HG02885 (cell line): Measurements from ENCODE around the gene CAPN13.

Experiments
- ATAC-seq: cut with Tn5 transposase; IDR thresholded peaks from one replicate; pipeline ENCODE4 v1.9.1; 2021; ENCODE audit warnings: mild to moderate bottlenecking; ENCODE audit not compliant: unreplicated experiment, poor library complexity

Gene CAPN13

DNA sequence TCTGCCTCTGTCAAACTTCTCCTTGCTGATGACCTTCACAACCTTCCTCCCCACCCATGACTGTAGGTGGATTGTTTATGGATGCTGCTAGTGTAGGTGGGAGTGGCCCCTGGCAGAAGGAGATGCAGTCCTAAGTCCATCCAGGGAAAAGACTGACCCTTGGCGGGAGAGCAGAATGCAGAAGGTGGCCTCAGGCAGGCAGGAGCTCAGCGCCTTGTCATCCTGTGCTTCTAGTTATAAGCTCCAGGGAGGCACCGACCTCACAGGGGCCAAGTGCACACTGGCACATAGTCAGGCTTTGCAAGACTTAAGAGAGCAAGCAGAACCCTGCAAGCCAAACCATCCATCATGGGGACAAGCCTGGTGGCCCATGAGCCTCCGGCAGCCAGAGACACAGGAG, 74.4 kb downstream of the CAPN13 start:
- ATAC-seq = no peak

DNA sequence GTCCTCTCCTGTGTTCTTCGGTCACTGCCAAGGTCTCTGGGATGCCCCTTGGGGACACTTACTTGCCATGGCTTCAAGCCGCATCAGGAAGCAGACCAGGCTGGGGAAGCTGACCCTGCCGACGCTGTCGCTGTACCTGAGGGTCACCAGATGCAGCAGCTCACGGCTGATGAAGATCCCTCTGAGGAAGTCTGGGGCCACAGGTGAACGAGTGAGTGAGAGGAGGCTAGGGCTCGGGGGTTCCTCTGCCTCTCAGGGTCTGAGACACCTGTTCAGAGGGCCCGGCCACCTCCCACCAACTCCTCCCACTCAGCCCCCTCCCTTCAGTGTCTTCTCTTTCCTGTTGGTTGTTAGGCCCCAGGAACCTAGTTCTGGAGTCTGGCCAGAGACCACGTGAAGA, 74.9 kb downstream of the CAPN13 start:
- ATAC-seq = no peak

DNA sequence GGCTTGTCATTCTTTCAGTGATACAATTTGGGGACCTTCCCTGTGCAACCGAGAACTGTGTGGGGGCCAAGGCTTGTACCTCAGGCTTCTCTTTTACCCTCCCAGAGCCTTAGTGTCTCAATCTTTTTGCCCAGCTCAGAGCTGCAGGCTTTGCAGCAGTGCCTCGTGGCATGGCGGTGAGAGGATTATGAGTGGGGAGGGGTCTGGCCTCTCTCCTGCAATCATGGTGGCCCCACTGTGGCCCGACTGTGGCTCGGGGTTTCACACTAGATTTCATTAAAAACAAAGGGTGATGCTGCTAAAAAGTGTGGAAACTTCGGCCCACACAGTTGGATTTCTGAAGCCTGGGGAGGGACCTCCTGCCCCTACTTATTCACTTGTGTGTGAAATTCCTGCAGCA, 75.5 kb downstream of the CAPN13 start:
- ATAC-seq = no peak

DNA sequence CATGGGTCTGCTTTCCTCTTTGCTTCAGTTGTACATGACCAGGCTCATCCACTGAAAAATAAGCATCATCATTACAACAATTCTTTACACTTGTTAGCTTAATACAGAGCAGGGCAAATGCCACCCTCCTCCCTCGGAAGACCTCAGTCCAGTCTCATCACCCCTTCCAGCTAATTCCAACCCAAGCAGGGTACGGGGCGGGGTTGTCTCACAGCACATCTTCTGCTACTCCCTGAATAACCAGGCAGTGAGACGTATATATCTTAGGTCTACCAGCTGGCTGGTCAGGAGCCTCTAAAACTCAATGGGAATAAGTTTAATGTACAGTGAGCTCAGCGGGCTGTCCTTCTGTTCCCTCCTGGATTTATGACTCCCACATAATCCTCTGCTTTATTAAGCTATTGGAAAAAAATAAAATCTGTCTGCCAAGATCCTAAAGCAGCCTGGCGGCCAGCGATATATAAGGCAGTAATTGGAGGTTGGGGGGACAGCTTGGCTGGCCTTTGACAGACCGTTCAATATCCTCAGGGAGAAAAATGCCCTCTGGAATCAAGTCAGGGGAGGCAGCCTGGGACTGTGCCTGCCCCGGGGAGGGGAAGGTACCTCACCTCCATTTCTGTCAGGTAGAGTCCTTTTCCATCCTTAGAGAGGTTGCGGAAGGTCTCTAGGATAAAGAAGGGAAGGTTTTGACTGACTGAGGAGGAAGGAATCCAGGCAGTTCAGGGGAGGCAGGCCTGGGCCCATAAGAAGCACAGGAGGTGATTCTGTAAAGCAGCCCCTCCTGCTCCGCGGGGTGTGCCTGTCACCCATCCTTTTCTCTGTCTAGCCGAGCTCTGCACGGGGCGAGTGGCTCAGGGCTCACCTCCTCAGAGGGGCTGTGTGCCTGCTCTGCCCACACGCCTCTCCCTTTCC, 76.3 kb downstream of the CAPN13 start:
- ATAC-seq = no peak

DNA sequence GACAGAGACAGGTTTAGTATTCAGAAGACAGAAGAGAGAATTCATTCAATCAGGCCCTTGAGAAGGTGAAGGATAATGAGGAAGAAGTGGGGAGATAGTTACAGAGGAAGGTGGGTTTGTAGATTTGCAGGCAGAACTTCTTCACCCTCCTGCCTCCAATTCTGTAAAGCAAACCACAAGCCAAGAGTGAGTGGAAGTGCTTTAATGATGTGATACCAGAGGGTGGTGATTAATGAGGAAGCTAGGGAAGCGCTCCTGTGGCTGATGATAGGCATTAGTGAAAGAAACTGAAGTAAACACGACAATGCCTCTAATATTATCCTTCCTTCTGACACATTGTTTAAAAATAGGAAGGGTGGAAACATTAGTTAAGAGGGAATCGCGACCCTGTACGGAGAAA, 78.2 kb downstream of the CAPN13 start:
- no peak for ATAC-seq

DNA sequence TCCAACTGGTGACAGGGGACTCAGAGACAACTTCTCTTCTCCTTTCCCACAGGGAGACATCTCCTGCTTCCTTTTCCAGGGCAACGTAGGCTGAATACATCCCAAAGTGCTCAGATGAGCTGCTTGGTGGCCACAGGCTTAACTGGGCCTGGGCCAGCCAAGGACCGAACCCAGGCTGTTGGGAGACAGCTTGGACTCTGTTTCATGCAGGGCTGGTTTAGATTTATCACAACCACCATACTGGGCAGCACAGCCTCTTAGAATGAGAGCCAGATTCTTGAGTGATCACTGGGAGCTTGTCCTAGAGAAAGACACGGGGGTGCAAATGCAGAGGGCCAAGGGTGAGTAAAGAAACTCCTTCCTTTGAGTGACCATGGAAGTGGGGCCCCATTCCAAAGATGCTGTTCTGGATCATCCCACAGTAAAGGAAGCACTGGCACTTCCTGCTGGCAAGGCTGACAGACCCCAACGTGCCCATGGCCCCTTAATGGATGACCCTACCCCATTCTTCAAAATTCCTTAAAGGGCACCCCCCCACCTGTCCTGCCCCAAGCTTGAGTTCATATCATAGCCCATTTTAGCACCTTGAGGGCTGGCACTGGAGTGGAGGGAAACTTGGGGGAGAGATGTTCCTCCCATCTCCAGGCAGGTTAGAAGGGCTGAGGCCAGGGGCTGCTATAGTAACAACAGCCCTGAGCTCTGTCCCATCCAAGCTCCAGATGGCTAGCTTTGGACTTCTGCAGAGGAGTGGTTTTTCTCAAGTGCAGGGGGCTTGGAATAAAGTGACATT, 84.1 kb downstream of the CAPN13 start:
- no peak for ATAC-seq

DNA sequence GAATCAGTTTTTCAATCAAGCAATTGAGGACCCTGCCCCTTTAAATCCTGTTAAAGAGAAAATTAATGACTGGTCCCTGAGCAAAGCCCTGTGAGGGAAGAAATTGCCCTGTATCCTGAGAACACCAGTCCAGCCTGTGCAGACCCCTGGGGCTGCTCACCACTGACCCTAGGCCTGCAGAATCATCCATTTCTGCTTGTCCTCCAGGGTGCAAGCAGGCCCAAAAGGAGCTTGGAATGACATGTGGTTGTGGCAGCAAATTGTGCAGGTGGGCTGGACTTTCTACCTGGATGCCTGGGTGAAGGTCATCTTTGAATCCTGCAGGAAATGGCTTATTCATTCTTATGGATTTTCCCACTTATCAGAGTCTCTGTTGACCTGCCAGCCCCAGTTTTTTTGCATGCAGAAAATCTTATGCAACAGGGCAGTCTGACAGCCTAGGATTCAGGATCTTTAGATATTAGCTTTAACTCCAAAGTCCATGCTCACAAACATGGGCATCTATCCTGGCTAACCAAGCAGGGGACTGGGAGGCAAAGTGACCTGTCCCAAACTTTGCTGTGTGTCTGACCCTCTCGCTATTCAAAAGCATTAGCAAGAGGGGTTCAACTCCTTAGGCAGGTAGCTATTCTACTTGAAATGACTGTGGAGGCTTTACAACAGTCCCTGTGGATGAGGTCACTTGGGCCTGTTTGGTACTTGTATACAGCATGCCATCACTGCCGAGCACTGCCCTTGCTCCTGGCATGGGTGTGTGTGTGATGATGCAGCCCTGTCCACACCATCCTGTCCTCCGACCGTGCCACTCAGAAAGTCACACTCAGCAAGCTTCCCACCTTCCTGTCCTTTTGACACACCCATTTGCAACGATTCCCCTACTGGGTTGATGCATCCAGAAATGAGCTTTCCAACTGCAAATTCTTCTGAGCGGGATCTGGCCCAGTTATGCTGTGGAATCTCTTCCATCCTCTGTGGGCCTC, 85.3 kb downstream of the CAPN13 start:
- ATAC-seq = no peak

DNA sequence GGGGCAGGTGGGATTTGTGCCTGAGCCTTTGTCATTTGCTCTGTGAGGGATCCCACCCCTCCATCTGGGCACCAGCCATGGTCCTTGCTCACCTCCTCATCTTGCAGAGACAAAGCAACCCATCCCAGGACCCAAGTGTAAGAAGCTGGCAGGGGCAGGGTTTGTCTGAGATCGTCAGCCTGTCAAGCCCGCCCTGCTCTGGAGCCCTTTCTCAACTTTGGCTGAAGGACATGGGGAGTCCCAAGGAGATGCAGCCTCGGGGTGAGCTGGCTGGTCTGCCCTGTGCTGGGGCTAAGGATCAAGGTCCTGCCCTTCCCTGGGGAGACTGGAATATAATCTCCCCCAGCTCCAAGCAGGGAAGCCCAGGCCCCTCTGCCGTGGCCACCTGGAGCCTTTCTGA, 86.0 kb downstream of the CAPN13 start:
- no peak for ATAC-seq

DNA sequence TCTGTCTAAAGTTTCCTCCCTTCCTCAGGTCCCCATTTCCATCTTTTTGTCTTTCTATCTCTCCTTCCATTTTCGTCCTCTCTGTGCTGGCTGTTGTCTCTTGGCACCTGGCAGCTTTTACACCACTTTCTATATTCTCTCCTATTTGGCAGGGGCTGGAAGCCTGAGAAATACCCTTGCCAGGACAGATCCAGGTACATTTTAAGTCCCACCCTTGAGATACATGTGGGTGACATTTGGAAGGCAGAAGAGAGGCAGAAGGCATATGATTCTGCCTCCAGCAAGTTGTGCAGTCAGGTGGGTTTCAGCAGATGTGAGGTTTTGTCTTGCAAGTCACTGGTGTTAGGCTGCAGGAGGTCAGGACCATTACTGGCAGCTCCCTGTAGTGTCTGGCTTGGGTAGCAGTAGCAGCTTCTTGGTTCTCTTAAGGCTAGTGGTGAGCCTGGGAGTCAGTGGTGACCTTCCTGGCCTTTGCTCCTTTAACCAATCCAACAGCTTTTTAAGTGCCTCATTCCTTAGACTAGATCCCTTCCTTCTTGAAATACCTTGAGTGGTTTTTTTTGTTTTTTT, 90.1 kb downstream of the CAPN13 start:
- ATAC-seq = no peak

DNA sequence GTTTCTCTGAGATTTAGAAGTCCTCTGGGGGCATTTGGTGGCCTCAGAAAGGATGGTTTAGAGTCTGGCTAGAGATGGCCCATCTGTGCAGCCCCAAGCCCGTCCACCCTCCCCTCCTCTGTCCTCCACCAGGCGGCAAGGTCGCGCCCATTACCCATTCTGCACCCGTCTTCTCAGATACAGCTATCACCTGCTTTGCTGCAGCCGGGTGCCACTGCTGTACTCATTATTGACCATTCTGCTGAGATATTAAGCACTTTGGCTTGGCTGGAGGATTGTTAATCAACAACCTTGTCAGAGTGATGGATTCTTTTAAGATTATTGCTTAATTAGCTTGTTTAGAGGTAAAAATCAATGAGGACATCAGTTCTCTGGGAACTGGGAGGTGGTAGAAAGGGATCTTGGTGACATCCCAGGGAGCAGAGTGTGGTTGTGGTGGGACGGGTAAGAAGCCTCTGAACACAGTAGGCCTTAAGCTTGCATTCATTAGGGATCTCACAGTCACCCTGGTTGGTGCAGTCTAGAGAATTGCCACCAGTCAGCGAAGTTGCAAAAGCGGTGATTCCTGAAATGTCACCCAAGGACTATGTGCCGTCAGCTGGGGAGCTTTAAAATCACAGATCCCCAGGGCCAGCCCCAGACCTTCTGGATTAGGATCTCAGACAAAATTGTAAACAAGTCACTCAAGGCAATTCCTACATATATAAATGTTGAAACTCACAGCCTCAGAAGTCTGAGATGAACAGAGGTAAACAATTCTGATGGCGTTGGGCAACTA, 90.9 kb downstream of the CAPN13 start:
- no peak for ATAC-seq

DNA sequence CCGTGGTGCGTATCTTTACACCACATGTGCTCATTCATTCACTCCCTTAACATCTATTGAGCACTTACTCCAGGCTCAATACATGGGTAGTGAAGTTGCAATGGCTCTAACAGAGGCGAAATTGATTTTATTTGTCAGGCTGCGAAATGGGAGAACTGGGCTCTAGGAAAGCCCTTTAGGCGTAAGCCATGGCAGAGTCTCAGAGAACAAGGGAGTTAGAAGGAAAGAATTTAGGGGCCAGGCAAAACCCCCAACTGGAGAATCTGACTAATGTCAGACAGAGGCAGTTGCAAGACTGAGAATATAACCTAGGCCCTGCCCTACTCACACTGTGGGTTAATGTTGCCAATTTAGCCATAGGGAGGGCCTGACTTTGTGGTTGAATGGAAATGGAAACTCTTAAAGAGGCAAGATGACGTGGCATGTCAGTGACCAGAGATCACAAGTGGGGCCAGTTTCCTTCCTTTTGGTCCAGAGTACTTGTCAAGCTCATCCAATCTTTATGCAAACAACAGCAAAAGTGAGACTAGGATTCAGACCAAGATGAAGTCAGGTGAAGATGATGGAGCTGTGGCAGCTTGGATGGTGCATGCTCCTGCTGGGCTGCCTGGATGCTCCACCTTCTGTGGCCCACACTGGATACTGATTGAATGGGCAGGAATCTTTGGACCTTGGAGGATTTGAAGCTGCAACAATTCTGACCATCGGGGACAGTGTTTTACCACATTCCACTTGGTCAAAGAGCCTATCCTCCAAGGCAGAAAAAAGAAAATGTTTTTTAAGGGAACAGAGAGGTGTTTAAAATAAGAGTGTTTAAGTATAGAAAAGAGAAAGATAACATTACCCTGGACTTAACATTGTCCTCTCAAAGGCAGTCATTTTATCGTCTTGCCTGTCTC, 92.2 kb downstream of the CAPN13 start:
- ATAC-seq = no peak

DNA sequence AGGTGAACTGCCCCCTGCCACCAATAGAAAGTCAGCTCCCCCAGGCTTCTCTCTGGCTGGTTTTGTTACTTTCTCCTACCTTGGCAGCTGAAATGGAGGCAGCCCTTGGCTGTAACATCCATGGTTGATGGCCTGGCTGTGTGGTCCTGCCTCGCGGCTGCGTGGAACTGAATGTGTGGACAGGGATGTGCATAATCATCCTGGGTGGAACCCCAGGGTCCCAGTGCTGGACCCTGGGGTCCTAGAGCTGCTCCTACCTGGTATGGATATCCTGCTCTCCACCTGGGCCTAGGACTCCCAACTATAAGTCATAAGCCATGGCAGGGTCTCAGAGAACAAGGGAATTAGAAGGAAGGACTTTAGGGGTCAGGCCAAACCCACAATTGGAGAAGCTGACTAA, 93.5 kb downstream of the CAPN13 start:
- no peak for ATAC-seq

DNA sequence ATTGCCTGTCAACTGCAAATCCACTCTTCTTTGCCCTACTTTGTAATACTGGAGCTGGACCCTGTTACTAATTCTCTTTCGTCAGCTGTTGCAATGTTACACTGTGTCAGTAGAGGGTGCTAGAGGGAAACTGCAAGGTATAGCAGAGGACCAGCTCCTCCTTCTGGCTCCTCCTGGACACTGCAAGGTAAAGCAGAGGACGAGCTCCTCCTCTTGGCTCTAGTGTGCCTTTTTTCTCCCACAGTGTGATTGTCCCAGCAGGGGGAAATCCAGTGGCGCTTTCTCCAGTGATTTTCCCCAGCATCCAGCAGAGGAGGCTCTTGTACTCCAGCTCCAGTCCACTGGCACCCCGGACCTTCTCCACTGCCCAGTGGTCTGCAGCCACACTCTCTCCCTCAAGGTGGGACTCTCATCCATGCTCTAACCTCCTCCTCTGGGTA, 95.6 kb downstream of the CAPN13 start:
- peak; percentile 81 for ATAC-seq

DNA sequence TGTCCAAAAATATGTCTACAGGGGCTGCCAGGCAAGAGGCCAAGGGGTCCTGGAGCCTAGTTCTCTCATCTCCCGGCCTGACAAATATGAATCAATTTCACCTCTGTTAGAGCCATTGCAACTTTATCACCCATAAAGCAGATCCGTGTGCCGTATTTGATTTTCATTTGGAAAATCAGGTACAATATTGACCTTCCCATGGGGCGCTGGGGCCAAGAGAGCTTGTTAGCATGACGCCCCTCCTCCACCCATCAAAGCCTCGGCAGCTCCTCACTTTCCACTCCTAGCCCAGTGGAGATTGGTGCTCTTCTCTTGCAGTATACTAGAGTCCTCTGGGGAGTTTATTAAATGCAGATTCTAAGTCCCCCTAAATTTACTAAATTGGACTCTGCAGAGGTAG, 96.8 kb downstream of the CAPN13 start:
- ATAC-seq = no peak

DNA sequence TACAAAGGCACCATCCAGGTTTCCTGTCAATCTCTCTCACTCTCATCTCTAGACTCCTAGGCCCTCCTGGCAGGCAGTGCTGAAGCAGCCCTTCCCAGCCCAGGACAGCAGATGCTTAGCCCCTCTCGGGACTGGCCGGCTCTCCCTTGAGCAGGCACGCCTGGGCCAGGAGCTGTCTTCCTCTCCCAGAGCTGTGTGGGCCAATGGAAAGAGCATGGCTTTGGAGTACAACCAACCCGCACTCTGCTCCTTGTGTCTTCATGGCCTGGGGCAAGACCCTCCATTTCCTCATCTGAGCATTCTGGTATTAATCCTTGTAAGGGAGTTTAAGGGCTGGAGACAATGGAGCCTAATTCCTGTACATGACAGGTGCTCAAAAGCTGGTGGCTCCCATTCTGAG, 97.2 kb downstream of the CAPN13 start:
- ATAC-seq = no peak

DNA sequence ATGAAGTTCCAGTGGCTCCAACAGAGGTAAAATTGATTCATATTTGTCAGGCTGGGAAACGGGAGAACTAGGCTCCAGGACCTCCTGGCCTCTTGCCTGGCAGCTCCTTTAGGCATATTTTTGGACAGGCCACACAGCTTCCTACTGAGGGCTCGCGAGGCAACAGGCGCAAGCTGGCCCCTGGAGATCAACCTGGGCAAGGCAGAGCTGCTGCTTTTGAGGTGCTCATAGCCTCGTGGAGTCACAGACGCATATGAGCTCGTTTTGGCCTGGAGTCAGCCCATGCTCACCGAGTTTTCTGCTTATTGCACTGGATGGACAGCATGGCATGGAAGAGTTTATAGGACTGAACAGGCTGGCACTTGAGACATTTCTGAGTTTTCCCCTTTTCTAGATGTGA, 97.7 kb downstream of the CAPN13 start:
- no peak for ATAC-seq

DNA sequence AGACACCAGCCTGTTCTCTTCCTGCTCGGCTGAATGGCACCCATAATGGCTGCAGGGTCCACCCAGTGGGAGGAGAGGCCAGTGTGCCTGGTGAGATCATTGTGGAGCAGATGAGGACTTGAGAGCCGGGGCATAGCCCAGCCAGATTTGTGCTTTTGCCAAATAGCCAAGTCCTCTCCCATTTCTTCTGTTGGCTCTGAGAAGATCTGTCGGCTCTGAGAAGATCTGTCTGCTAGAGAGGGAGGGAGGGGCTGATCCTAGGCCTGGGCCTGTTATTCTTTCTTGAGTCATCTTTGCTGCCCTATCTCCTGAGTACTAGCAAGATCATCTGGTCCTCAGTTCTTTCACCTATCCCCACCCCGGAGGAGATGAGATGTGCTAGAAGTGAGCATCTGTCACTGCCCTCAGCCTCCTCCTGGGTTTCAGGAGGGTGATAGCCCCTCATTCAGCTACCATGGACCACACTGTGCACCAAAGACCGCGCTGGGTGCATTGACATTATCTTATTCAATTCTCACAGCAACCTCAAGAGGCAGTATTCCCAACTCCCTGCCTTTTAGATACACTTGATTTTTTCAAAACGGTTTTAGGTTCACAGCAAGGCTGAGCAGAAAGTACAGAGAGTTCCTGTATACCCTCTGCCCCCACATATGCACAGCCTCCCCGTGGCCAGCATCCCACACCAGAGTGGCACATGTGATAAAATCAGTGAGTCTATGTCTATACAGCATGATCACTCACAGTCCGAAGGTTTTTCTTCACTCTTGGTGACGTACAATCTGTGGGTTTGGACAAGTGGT, 98.6 kb downstream of the CAPN13 start:
- ATAC-seq = no peak
